HG03103 (cell line): ENCODE measurements around the gene PELI2.

Experiments used
- ATAC-seq: cut with Tn5 transposase; IDR thresholded peaks from one replicate; pipeline ENCODE4 v1.9.1; 2021; ENCODE audit warnings: low read depth; ENCODE audit not compliant: unreplicated experiment

The PELI2 gene

GRCh38 chr14:56224229-56224628, 106.0 kb downstream of the PELI2 start:
- ATAC-seq, result no peak

- ATAC-seq, result no peak
Measured at GRCh38 chr14:56224691-56225681, 106.8 kb downstream of the PELI2 start.

- ATAC-seq, result no peak
Measured at GRCh38 chr14:56235388-56235787, 117.2 kb downstream of the PELI2 start.

GRCh38 chr14:56237398-56237797, 119.2 kb downstream of the PELI2 start:
- ATAC-seq, result no peak

- no peak for ATAC-seq
Measured at GRCh38 chr14:56241461-56241860, 123.2 kb downstream of the PELI2 start.

- ATAC-seq, result no peak
Measured at GRCh38 chr14:56243110-56243509, 124.9 kb downstream of the PELI2 start.

- ATAC-seq, result no peak
Measured at GRCh38 chr14:56244138-56244789, 126.1 kb downstream of the PELI2 start.

- no peak for ATAC-seq
Measured at GRCh38 chr14:56247495-56248200, 129.4 kb downstream of the PELI2 start.

GRCh38 chr14:56248442-56248841, 130.2 kb downstream of the PELI2 start:
- no peak for ATAC-seq

GRCh38 chr14:56261046-56261445, 142.8 kb downstream of the PELI2 start:
- no peak for ATAC-seq

- no peak for ATAC-seq
Measured at GRCh38 chr14:56262530-56262929, 144.3 kb downstream of the PELI2 start.

- no peak for ATAC-seq
Measured at GRCh38 chr14:56268039-56268438, 149.8 kb downstream of the PELI2 start.

GRCh38 chr14:56268673-56269072, 150.5 kb downstream of the PELI2 start:
- ATAC-seq, result no peak

GRCh38 chr14:56270921-56271320, 152.7 kb downstream of the PELI2 start:
- no peak for ATAC-seq

GRCh38 chr14:56271970-56272369, 153.8 kb downstream of the PELI2 start:
- no peak for ATAC-seq

- no peak for ATAC-seq
Measured at GRCh38 chr14:56273155-56273554, 154.9 kb downstream of the PELI2 start.

GRCh38 chr14:56273951-56274350, 155.7 kb downstream of the PELI2 start:
- ATAC-seq, result no peak

- ATAC-seq, result no peak
Measured at GRCh38 chr14:56274556-56274955, 156.3 kb downstream of the PELI2 start.

- no peak for ATAC-seq
Measured at GRCh38 chr14:56276108-56276507, 157.9 kb downstream of the PELI2 start.

GRCh38 chr14:56278383-56278782, 160.2 kb downstream of the PELI2 start:
- ATAC-seq, result no peak

- no peak for ATAC-seq
Measured at GRCh38 chr14:56280843-56281242, 162.6 kb downstream of the PELI2 start.
